ENCODE measurements around the gene CTSS.

Gene CTSS

GRCh38 chr1:150706091-150706490 is 59.5 kb downstream of the CTSS start:
- Mint-ChIP-seq H3K36me3 (ENCODE audit: low read depth) (no peaks in the 10 kb centered on the region), H3K27me3 (ENCODE audit: low read depth) (peaks cover 44% of the 10 kb centered on the region), H3K27ac (no peak overlapping the region), H3K4me1 (ENCODE audit: low read depth) (peaks cover 6% of the 10 kb centered on the region), H3K4me3 (no peak overlapping the region), H3K9me3 (no peaks in the 10 kb centered on the region)
- no peak for DNase-seq (ENCODE audit: low spot score)

DNA sequence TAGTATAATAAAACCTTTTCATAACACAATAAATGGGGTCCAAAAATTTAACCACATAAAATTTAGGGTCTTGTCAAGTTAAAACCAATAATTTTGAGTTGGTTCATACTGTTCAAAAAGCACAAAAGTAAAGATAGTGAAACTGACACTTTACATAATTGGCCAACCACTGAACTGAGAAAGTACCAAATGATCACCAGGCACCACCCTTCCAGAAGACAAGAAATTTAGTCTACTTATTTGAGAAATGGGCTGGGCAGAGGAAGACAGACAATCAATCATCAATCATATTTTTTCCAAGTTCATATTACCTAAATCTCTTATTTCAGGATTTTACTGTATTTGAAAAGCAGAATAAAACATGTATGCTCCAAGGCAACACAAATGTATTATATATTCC is 62.2 kb downstream of the CTSS start:
- Mint-ChIP-seq H3K4me3 (no peak overlapping the region), H3K9me3 (no peaks in the 10 kb centered on the region), H3K36me3 (ENCODE audit: low read depth) (no peaks in the 10 kb centered on the region), H3K4me1 (ENCODE audit: low read depth) (peaks cover 2% of the 10 kb centered on the region), H3K27me3 (ENCODE audit: low read depth) (peaks cover 45% of the 10 kb centered on the region), H3K27ac (no peak overlapping the region)
- DNase-seq (ENCODE audit: low spot score), result no peak

DNA sequence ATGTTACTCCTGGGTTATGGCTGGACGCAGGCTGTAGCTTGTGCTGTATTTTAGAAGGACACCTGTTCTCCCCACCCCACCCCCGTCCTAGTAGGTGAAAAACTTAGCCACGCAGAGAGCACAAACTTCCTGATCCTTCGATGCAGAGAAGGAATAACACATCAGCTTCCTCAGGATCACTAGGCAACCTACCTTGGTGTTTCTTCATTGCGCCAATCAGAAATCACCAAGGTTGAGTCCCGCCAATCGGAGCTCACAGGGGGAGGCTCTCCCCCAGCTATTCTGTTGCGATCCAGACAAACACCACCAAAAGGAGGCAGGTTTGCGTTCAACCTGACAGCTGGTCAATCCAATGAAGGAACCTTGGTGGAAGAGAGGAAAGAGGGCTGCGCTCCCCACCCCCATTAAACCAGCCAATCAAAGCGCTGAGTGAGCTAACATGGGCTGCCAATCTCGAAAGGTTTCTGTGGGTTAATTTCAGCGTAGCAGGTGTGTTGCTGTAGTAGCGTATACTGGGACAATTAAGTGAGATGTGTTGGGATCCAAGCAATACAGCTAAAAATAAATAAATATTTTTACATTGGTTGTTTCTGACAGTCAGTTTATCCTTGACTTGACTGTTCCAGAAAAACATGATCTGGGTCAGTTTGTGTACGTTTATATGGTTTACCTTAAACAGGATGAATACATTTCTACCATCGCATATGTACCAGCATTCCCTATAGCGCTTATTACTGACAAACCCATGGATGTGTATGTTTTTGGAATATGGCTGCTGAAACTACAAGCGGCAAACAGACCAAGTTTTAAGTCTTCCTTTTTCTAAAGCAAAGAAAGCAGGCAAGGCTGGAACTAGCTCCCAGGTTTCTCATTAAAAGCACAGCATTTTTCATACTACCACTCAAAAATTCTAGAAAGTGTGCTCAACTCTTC is 68.3 kb downstream of the CTSS start, which contains the start of gene GOLPH3L:
TSS of gene GOLPH3L (minus strand) at position 160 of the 933 bp plus-strand sequence. CDS start 2,316 bp downstream, outside the sequence.
- peak; percentile 91 for DNase-seq (ENCODE audit: low spot score)
- H3K27ac Mint-ChIP-seq, result peak within 1 kb of the TSS; percentile 89
- H3K27me3 Mint-ChIP-seq (ENCODE audit: low read depth), result peaks cover 18% of the 10 kb centered on the region
- peaks cover 15% of the 10 kb centered on the region for H3K4me1 Mint-ChIP-seq (ENCODE audit: low read depth)
- peak within 1 kb of the TSS; percentile 98 for H3K4me3 Mint-ChIP-seq
- H3K9me3 Mint-ChIP-seq, result no peaks in the 10 kb centered on the region
- H3K36me3 Mint-ChIP-seq (ENCODE audit: low read depth), result peaks cover 23% of the 10 kb centered on the region

DNA sequence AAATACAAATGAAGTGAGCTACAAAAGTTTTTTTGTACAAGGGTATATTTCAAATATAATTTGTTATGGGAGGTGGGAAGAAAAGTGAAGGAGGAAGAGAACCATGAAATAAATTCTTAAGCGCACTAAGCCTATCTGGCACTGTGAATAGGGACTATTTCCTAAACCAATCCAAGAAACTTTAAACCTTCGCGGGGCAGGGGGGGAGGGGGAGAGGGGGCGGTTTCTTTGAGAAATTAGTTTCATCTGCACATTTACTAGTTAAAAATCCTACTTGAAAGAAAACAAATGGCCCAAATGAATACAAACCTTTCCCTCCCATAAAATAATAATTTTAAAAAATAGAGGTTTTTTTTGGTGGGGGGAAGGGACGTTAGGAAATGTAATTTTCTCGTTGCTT is 69.0 kb downstream of the CTSS start:
- Mint-ChIP-seq H3K36me3 (ENCODE audit: low read depth) (peaks cover 28% of the 10 kb centered on the region), H3K27me3 (ENCODE audit: low read depth) (peaks cover 12% of the 10 kb centered on the region), H3K4me3 (peak overlapping the region; percentile 98), H3K4me1 (ENCODE audit: low read depth) (peaks cover 15% of the 10 kb centered on the region), H3K9me3 (no peaks in the 10 kb centered on the region), H3K27ac (peak overlapping the region; percentile 89)
- no peak for DNase-seq (ENCODE audit: low spot score)

GRCh38 chr1:150696162-150696561 is 69.4 kb downstream of the CTSS start:
- Mint-ChIP-seq H3K36me3 (ENCODE audit: low read depth) (peaks cover 31% of the 10 kb centered on the region), H3K4me1 (ENCODE audit: low read depth) (peaks cover 18% of the 10 kb centered on the region), H3K27me3 (ENCODE audit: low read depth) (peaks cover 10% of the 10 kb centered on the region), H3K4me3 (peak overlapping the region; percentile 98), H3K27ac (peak overlapping the region; percentile 62), H3K9me3 (no peaks in the 10 kb centered on the region)
- DNase-seq (ENCODE audit: low spot score), result no peak

- H3K4me1 Mint-ChIP-seq (ENCODE audit: low read depth), result peaks cover 18% of the 10 kb centered on the region
- peak overlapping the region; percentile 49 for H3K4me3 Mint-ChIP-seq
- H3K27me3 Mint-ChIP-seq (ENCODE audit: low read depth), result peaks cover 7% of the 10 kb centered on the region
- DNase-seq (ENCODE audit: low spot score), result no peak
- H3K9me3 Mint-ChIP-seq, result no peaks in the 10 kb centered on the region
- H3K27ac Mint-ChIP-seq, result no peak overlapping the region
- peaks cover 33% of the 10 kb centered on the region for H3K36me3 Mint-ChIP-seq (ENCODE audit: low read depth)
Observed at GRCh38 chr1:150695561-150695960, 70.0 kb downstream of the CTSS start.

GRCh38 chr1:150692720-150693119 is 72.9 kb downstream of the CTSS start:
- H3K4me1 Mint-ChIP-seq (ENCODE audit: low read depth), result peaks cover 17% of the 10 kb centered on the region
- H3K4me3 Mint-ChIP-seq, result no peak overlapping the region
- DNase-seq (ENCODE audit: low spot score), result no peak
- no peaks in the 10 kb centered on the region for H3K9me3 Mint-ChIP-seq
- H3K27me3 Mint-ChIP-seq (ENCODE audit: low read depth), result no peaks in the 10 kb centered on the region
- H3K36me3 Mint-ChIP-seq (ENCODE audit: low read depth), result peaks cover 41% of the 10 kb centered on the region
- H3K27ac Mint-ChIP-seq, result no peak overlapping the region

GRCh38 chr1:150688763-150689162 is 76.8 kb downstream of the CTSS start:
- H3K27me3 Mint-ChIP-seq (ENCODE audit: low read depth), result no peaks in the 10 kb centered on the region
- no peak overlapping the region for H3K27ac Mint-ChIP-seq
- H3K9me3 Mint-ChIP-seq, result no peaks in the 10 kb centered on the region
- no peak overlapping the region for H3K4me3 Mint-ChIP-seq
- peaks cover 10% of the 10 kb centered on the region for H3K4me1 Mint-ChIP-seq (ENCODE audit: low read depth)
- DNase-seq (ENCODE audit: low spot score), result no peak
- peaks cover 37% of the 10 kb centered on the region for H3K36me3 Mint-ChIP-seq (ENCODE audit: low read depth)

- DNase-seq (ENCODE audit: low spot score), result no peak
- Mint-ChIP-seq H3K27me3 (ENCODE audit: low read depth) (no peaks in the 10 kb centered on the region), H3K27ac (no peak overlapping the region), H3K4me3 (no peak overlapping the region), H3K36me3 (ENCODE audit: low read depth) (peaks cover 28% of the 10 kb centered on the region), H3K9me3 (no peaks in the 10 kb centered on the region), H3K4me1 (ENCODE audit: low read depth) (peaks cover 5% of the 10 kb centered on the region)
Observed at GRCh38 chr1:150686275-150686674, 79.3 kb downstream of the CTSS start.

GRCh38 chr1:150683914-150684313 is 81.7 kb downstream of the CTSS start:
- Mint-ChIP-seq H3K4me1 (ENCODE audit: low read depth) (peaks cover 5% of the 10 kb centered on the region), H3K36me3 (ENCODE audit: low read depth) (peaks cover 25% of the 10 kb centered on the region), H3K4me3 (no peak overlapping the region), H3K27ac (no peak overlapping the region), H3K27me3 (ENCODE audit: low read depth) (no peaks in the 10 kb centered on the region), H3K9me3 (no peaks in the 10 kb centered on the region)
- DNase-seq (ENCODE audit: low spot score), result no peak

Measured in T-helper 2 cell treated with Interferon-gamma antibody and Interleukin-4, amounts not matched to agents 5 μg/mL and 100 μg/mL, for 36 hours (primary cell).